CD1c-positive myeloid dendritic cell (primary cell): ENCODE results near the gene CHMP1A.

Source experiments
- DNase-seq: peaks from one replicate; pipeline ENCODE4 v3.0.0-alpha.2; 2016; ENCODE audit errors: extremely low spot score

CHMP1A gene

GRCh38 chr16:89624777-89625761 is 32.4 kb downstream of the CHMP1A start:
- no peak for DNase-seq

GRCh38 chr16:89623511-89624261 is 33.8 kb downstream of the CHMP1A start:
- DNase-seq: no peak

GRCh38 chr16:89621698-89622409 is 35.7 kb downstream of the CHMP1A start:
- DNase-seq: no peak

GRCh38 chr16:89621136-89621697 is 36.3 kb downstream of the CHMP1A start:
- DNase-seq: no peak

GRCh38 chr16:89620406-89620841 is 37.1 kb downstream of the CHMP1A start:
- DNase-seq: no peak

- no peak for DNase-seq
Observed at GRCh38 chr16:89619840-89620239, 37.7 kb downstream of the CHMP1A start.

- no peak for DNase-seq
Observed at GRCh38 chr16:89618109-89618998, 39.2 kb downstream of the CHMP1A start.

GRCh38 chr16:89617036-89617435 is 40.5 kb downstream of the CHMP1A start:
- DNase-seq: no peak

GRCh38 chr16:89616623-89617022 is 40.9 kb downstream of the CHMP1A start:
- no peak for DNase-seq

- DNase-seq: peak; percentile 35
Observed at GRCh38 chr16:89615596-89616090, 41.9 kb downstream of the CHMP1A start.

GRCh38 chr16:89615176-89615575 is 42.3 kb downstream of the CHMP1A start:
- DNase-seq: no peak

- DNase-seq: no peak
Observed at GRCh38 chr16:89613954-89614459, 43.5 kb downstream of the CHMP1A start.

- peak; percentile 31 for DNase-seq
Observed at GRCh38 chr16:89613231-89613953, 44.1 kb downstream of the CHMP1A start, which contains the start of gene DPEP1. Gene DPEP1 (plus strand): TSS chr16:89613642. CDS start chr16:89630411, 16,769 bp downstream.

- DNase-seq: no peak
Observed at GRCh38 chr16:89612415-89613166, 44.9 kb downstream of the CHMP1A start.

- no peak for DNase-seq
Observed at GRCh38 chr16:89610108-89610453, 47.4 kb downstream of the CHMP1A start.

- DNase-seq: no peak
Observed at GRCh38 chr16:89607937-89608740, 49.4 kb downstream of the CHMP1A start.

- no peak for DNase-seq
Observed at GRCh38 chr16:89607453-89607852, 50.1 kb downstream of the CHMP1A start.

- DNase-seq: no peak
Observed at GRCh38 chr16:89606006-89606405, 51.5 kb downstream of the CHMP1A start.
